GM19452 (cell line): Measurements from ENCODE around the gene MAP3K20.
"Not testable (repeated sequence)": the region's sequence is repeated elsewhere in the genome, so short reads cannot be mapped to it uniquely, and the experiment has no call there.

Source experiments
- ATAC-seq: cut with Tn5 transposase; IDR thresholded peaks from one replicate; pipeline ENCODE4 v1.9.1; 2021; ENCODE audit not compliant: unreplicated experiment

The MAP3K20 gene

DNA sequence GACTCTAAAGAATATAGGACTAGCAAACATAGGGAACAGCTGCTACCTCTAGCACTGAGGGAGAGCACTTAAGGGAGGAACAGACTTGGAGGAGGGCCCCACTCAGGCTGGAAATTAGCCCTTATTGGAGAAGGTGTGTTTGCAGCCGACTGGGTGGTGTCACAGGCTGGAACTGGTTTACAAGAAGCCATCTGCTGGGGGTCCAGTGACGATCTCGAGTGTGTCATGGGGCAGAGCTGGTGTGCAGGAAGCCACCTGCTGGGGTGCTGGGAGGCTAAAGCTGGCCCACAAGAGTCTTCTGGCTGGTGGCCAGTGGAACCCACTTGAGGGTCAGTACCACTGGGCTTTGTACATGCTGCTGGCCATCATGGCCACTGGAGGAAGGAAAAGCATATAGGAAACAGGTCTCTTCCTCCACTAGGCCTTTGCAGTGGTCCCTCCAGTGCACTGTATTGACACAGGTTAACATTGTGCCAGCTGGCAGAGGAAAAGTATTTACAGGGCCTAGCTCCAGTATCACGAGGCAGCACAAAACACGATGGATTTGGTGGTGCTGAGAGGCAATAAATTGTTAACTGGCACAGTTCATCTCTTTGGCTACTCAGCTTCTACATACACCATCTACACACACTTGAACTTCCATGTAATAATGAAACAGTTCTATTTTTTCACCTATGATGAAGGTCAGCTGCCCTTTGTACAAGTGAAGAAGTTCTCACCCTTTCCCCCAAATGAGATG, 43.6 kb downstream of the MAP3K20 start:
- ATAC-seq: no peak

DNA sequence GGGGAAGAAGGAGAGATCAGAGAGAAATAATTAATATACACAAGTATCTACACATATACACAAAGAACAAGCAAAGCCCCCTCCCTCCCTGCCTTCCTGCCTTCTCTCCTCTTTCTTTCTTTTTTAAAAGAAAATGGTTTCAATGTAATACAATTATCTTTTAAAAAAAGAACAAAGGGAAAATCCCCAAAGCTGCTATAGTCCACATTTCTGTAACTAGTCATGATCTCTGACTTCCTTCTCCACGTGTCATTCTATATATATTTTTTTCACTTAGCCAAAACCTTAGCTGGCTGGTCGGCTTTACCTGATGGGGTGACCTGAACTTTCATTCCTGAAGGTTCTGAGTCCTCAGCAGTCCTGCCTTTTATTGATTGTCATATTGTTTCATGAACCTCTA, 44.3 kb downstream of the MAP3K20 start:
- ATAC-seq: no peak

DNA sequence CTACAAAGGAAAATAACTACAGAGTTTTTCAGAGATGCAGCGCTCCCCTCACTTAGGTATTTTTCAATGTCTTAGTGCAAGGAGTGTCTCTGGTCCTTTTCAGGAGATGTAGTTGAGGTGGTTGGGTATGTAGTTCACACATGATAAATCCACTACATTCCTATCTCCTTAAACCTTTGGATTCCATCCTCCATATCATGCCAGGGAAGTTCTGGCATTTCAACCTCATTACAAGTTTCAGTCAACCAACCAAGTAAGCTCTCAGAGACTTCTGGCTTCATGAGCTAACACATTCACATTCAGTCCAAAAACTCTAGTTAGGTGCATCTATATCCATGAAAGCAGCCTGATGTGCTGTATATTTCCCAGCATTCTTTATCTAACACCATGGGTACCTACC, 47.3 kb downstream of the MAP3K20 start:
- ATAC-seq: no peak

DNA sequence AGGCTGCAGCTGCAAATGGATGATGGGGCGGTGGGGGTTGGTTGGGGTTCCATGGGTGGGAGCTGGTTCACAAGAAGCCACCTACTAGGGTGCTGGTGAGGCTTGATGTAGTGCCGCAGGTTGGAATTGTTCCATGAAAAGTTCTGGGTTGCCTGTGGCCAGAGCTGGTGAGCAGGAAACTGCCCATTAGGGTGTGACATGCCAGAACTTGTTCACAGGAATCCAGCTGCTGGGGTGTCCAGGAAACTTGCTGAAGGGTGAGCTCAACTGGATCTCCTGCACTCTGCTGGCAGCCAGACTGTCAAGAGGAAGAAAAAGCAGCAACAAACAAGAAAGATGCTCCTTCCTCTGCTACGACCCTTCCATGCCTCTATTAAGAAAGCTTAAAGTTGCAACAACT, 48.8 kb downstream of the MAP3K20 start:
- no peak for ATAC-seq

DNA sequence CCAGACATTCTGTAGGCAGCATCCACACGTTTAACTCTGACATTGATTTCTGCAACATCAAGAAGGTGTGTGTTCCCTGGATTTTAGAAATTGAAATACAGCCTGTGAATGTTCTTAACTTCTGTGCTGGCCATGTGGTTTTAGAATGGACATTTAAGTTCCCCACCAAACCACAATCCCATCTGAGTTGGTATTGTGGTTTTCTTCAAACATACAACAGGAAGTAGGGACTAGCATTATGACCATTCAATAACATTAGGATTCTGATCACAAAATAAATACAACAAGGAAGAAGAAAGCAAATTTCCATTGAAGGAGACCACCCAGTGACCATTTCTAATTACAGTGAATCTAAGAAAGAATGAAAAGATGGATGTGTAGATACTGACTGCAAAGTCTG, 51.2 kb downstream of the MAP3K20 start:
- no peak for ATAC-seq

DNA sequence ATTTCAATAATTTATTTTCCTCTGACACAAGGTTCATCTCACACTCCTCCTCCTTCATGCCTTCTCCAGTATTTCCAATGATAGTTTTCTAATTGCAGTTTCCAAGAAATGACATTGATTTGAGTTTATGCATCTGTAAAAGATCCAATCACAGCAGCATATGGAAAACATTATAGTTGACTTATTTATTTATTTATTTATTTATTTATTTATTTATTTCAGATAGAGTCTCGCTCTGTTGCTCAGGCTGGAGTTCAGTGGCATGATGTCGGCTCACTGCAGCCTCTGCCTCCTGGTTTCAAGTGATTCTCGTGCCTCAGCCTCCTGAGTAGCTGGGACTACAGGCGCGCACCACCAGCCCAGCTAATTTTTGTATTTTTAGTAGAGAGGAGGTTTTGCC, 52.5 kb downstream of the MAP3K20 start:
- ATAC-seq: not testable (repeated sequence)

DNA sequence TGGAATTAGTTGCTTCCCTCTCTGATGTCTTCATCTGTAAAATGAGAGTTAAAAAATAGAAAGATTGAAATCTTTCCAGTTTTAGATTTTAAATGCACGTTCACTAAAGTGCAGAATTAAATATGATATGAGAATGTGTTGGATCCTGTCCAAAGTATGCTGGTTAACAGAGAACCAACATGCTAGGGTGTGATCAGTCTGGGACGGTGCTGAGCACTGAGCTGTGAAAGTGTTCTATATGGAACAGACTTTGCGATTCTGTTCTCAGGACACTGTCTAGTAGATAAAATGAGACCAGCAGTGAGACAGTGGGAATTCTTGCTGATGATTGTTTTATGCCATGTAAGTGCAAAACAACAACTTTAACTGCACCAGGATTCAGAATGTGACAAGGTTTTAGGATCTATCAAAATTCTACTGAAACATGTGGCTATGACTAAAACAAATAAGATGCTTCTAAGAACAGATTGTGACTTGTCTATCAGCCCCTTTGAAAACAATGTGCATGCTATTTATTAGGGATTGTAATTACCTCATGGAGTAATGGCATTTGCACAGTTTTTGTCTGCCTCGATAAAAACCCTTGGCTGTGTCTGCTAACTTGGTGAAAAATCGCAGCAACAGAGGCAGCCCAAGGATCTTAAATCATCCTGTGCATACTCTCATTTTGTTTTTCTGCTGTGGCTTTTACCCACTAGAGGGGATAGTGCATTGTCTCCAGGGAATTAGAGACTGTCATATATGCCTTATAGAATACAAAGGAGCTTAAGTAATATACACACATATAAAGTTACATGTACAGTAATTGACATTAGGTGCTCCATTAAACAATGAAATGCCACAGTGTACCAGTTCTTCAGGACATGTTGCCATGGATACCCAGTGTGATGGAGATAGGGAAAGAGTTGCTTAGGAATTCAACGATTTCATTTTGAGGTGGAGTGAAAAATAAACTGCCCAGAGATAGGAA, 55.1 kb downstream of the MAP3K20 start:
- no peak for ATAC-seq

DNA sequence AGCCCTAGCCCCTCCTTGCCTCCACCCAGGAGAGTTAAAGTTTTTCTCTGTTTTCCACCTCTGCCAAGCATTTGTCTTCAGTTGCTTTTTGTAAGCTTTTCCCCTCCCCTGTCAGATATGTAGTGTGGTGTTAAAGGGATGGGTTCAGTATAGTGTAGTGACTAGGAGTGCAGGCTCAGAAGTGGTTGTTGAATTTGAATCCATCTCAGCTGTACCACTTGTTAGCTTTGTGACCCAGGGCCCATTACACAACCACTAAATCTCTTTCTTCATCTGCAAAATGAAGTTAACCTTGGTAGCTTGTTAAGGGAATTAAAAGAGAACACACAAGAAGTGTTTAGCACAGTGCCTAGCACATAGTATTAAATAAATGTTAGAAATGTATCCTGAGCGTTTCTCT, 56.9 kb downstream of the MAP3K20 start:
- ATAC-seq: no peak

DNA sequence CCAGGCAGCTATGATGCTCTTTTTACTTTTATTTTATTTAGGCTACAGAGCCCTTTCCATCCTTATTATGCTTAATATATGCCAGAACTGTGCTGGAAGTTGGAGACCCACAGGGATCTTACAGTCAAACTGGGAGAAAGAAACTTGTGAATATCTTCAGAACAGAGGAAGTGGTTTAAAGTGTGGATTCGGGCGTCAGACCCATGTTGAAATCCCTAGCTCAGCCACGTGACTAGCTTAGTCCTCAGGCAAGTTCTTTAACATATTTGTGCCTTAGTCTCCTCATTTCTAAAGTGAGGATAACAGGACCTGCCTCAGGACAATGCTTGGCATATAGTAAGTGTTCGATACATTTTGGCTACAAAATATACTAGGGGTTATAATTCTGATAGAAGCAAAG, 59.1 kb downstream of the MAP3K20 start:
- no peak for ATAC-seq

DNA sequence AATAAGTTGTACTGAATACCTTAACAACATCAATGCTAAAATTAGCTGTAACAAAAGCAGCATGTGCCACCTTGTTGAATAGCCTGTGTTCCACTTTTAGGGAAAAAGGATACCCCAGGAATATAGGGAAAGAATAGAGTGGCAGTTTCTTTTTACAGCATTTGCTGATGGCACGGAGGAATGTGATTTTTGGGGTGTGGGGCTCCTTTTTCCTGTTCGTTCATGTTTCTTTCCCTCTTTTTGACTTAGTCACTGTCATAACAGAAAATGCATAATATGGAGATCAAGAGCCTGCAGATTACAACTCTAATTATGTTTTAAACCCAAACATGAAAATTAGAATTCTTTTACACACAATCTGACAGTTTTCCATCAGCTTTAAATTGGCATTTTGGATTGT, 60.4 kb downstream of the MAP3K20 start:
- no peak for ATAC-seq

DNA sequence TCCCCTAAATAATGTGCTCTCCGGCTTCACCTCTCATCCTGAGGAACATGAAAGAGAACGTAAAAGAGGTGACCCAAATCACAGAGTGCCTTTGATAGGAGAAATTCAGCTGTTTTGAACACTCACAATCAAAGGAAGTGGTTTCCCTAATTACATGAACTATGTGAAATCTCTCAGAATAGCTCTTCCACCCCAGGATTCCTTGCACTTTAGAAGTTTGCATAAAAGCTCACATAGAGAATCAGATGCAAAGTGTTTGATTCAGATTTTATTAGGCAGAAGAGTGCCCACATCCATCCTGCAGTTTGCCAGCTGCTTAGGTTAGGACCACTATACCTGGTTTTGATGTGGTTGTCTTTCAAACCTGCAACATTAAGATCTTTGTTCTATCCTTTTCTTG, 61.0 kb downstream of the MAP3K20 start:
- no peak for ATAC-seq

DNA sequence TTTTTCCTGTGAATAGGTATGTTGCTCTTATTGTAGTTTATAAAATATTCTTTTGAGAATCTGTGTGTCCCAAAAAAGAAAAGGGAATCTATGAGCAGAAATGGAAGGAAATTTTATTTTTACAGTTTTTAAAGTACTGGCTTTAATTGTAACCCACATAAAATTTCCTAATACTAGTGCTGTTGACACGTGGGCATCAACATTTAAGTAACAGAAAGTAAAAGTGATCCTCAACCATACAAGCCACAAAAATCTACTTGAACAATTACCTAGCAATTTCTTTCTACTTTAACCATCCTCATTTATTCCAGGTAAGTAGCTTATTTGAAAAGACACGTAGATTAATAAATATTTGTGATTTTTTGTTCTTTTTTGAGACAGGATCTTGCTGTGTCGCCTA, 62.0 kb downstream of the MAP3K20 start:
- ATAC-seq: no peak

DNA sequence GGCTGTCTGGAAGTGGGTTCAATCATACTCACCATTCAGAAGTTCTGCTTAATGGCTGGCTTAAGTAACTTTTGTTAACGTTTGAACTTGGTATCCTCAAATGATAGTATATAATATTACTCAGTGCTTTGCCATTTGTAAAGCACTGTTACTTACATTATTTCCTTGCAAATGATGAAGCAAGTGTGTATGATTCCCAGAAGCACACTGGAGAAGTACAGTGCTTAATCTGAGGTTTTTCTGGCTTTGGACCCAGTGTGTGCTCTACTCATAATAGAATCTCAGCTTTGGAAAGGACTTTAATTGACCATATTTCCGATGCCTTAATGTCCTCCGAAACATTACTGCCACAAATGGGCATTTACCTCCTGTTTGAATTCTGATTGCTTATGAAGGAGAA, 63.3 kb downstream of the MAP3K20 start:
- no peak for ATAC-seq

DNA sequence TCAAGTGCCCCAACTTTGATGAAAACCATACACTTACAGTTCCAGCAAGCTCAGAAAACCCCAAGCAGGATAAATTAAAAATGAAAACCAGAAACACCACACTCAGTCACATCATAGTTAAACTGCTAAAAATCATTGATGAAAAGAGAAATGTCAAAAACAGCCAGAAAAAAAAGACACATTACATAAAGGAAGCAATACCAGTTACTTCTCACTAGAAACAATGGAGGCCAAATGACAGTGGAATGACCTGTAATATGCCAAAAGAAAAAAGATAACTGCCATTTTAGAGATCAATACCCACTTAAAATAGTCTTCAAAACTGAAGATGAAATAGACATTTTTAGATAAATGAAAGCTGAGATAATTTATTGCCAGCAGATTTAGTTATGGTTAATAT, 66.0 kb downstream of the MAP3K20 start:
- ATAC-seq: no peak

DNA sequence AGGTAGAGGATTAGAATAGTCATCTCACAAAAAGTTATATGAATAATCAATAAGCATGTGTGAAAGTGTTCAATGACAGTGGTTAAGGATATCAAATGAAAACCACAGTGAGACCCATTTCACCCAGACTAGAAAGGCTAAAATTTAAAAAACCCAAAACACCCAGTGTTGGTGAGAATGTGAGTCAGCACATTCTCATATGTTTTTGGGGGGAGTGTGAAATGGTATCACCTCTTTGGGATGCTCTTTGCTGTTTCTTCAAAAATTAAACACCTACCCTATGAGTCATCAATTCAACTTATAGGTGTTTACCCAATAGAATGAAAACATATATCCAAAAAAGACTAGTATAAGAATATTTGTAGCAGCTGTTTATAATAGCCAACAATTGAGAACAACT, 69.8 kb downstream of the MAP3K20 start:
- no peak for ATAC-seq

DNA sequence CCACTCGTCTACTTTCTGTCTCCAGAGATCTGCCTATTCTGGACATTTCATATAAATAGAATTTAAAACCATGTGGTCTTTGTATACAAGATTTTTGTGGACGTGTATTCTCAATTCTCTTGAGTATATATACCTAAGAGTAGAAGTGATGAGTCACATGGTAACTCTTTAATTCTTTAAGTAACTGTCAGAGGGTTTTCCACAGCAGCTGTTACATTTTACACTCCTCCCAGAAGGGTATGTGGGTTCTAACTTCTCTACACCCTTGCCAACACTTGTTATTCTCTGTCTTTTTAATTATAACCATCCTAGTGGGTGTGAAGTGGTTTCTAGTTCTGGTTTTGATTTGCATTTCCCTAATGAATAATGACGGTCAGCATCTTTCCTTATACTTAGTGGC, 70.9 kb downstream of the MAP3K20 start:
- ATAC-seq: no peak

DNA sequence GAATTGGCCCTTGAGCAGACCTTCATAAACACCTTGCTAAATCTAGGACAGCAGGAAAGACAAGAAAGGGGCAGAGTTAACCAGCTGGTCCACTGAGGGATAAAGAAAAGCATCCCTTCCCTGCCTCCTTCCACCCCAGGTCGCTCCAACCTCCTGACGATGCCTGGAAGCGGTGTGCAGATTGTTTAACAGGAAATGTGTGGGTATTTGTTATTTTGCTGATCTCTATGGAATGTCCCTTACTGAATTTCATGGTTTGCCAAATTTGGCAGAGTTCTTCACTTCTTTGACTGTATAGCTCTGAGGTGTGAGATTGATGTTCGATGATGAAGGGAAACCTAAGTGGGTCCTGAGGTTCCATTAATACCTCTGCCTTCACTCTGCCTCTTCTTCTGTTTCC, 72.9 kb downstream of the MAP3K20 start:
- ATAC-seq: no peak

DNA sequence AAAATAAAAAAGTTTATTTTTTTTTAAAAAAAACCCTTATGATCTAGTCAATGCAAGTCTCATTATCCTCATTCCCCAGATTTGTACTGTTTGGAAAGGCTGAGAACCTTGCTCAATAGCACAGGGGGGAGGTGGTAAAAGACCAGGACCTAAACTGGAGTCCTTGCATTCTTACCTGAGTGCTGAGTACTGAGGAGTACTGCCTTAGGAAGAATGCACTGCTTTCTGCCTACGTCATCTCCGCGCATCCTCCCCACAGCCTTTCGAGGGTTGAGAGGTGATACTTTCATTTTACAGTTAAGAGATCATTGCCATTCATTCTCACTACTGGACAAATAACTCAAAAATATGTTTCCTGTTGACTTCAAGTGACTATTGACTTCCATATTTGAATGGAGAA, 73.8 kb downstream of the MAP3K20 start:
- ATAC-seq: peak; percentile 92

DNA sequence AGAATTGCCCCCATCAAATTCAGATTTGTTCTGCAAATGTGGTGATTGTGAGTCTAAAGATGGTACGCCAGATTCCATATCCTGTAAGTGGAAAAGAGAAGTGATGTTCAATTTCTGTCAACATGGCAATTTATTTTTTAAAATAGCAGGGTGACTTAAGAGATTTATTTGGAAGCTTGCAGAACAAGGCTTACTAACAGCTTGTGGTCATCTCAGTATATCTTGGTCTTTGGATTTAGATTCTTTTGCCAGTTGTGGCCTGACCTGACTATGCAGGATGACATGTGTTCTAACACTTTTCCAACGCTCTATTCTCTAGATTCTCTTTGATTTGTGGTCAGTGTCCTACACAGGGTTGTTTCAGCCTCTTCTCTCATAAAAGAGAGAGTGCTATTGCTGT, 74.4 kb downstream of the MAP3K20 start:
- no peak for ATAC-seq

DNA sequence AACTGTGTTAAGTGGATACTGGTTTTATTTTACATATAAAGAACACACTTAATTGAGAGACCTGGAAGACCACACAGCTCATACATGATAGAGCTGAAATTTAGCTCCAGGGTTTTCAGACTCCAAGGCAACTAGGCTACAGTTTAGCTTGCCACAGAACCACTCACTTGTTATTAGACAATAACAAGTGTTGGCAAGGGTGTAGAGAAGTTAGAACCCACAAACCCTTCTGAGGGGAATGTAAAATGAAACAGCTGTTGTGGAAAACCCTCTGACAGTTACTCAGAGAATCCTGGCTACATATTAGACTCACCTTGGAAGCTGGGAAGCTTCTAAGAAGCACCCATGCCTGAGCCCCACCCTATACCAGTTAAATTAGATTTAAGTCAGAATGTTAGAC, 75.3 kb downstream of the MAP3K20 start:
- ATAC-seq: no peak

DNA sequence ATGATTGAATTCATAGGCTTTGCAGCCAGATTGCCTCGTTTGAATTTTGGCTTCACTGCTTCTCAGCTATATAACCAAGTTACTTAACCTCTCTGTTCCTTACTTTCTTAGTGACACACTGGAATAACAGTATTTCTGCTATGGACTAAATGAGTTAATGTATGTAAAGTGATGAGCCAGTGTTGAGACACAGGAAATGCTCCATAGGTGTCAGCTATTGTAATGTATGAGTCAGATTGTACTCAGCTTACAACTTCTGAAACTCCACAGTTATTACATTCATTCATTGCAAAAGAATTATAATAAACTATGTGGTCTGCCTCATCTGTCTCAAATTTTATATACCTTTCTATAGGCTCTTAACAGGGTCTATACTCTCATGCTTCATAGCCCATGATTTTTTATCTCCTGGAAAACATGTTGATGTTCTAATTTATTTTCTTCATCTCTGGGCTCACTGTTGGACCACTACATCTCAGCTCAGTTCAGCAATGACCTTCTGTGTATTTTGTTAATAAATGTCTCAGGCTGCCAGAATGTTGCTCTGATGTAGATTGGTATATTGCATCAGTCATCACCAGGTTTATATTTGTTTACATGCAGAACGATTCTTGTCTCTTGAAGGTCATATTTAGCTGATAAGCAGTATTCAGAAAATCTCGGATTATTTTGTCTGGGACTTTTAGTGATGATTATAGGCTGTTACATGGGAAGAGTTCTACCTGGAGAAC, 76.2 kb downstream of the MAP3K20 start:
- peak; percentile 55 for ATAC-seq
